GM12801 (cell line): ENCODE measurements around the gene CACNA2D4.

Experiments used
- TF ChIP-seq, protein P1 (sequence below): IDR thresholded peaks from one replicate; pipeline ENCODE4 v1.5.1; 2011; ENCODE audit warnings: control low read depth; ENCODE audit not compliant: insufficient read length; ENCODE audit errors: extremely low read depth

The CACNA2D4 gene

DNA sequence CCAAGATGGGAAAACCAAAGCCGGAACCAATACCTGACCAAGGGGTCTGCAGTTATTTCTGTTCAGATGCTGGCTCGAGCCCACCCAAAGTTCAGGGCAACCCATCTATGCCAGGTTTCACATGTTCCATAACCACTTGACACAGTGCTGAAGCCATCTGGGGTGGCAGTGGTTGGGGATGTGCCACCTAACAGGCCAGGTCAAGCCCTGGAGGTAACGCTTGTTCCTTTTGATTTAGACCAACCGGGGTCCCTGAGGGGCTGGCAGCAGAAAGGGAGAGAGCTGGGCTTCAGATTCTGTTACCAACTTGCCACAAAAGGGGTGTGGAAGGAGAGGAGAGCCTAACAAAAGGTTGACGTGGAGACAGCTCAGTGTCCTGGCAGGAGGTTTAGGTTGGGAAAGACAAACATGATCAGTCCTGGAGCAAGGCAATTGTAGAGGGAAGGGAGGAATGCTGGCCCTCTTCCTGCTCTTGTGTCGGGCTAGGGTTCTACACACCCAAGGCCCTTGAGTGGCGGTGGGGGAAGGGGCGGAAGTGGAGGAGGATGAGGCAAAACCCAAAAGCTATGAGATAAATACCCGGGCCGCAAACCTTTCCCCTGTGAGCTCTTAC is 31.9 kb downstream of the CACNA2D4 start:
- TF ChIP-seq, protein P1, sequence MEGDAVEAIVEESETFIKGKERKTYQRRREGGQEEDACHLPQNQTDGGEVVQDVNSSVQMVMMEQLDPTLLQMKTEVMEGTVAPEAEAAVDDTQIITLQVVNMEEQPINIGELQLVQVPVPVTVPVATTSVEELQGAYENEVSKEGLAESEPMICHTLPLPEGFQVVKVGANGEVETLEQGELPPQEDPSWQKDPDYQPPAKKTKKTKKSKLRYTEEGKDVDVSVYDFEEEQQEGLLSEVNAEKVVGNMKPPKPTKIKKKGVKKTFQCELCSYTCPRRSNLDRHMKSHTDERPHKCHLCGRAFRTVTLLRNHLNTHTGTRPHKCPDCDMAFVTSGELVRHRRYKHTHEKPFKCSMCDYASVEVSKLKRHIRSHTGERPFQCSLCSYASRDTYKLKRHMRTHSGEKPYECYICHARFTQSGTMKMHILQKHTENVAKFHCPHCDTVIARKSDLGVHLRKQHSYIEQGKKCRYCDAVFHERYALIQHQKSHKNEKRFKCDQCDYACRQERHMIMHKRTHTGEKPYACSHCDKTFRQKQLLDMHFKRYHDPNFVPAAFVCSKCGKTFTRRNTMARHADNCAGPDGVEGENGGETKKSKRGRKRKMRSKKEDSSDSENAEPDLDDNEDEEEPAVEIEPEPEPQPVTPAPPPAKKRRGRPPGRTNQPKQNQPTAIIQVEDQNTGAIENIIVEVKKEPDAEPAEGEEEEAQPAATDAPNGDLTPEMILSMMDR = no peak

DNA sequence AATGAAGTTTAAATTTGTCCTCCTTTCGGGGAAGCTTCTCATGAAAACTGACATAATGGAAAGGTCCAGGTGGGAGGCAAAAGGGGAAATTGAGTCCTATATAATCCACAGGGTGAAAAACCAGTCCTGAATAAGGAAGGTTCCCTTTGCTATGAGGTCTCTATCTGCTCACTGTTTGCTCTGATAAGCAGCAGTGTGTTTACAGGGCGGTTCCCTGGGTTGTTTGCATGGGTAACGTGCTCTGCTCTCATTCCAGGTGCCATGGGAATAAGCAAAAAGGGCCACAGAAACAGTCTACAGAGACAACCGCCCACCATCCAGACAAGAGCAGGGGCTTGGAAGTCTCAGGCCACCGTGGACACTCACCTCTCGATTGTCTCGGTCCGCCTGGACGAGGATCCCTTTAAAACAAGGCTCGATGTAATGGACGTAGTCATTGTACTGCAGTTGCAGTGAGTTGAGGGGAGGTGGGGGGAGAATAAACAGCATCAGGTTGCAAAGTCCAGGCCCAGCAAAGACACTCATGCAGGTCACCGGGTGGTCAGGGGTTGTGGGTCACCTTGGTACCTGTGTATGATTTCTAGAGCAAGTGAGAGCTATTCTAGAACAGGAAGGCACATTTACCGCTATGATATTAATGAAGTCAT is 32.7 kb downstream of the CACNA2D4 start:
- TF ChIP-seq, protein P1 = no peak

DNA sequence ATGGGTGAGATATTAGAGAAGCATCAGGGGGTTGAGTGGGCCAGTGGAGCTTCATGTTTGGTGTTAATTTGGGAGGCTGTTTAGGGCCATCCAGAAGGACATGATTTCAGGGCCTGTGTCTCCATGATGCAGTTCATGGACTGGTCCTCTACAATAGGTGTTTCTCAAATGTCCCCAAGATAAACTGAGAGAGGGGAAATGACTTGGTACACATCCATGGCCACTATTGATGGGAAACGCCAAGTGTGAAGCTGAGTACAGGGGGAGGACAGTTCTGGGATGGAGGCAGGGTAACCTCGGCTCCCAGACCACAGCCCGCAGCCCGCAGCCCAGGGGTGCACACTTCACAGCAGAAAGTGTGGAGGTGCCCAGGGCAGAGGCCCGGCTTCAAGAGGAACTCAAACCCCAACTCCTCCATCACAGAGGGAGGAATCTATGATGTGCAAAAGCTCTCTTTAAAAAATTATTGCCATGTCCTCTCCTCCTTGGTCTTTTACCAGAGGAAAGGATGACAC is 33.3 kb downstream of the CACNA2D4 start:
- TF ChIP-seq, protein P1 = no peak

DNA sequence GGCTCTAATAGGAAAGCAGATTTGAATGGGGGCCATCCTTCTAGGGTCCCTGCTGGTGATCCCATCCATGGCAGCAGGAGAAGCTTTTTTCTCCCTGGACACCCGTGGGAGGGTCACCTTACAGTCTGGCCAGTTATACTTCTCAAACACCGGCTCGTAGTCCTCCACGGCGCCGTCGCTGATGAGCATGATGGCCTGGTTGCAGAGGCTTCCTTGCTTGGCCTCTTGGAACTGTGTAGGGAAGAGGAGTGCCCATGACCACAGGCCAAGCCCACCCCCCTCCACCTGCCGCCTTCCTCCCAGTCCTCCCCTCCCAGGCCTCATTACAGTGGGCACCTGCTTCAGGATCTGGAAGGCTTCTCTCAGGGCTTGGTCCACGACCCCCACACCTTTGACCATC is 33.8 kb downstream of the CACNA2D4 start:
- TF ChIP-seq, protein P1 = no peak

DNA sequence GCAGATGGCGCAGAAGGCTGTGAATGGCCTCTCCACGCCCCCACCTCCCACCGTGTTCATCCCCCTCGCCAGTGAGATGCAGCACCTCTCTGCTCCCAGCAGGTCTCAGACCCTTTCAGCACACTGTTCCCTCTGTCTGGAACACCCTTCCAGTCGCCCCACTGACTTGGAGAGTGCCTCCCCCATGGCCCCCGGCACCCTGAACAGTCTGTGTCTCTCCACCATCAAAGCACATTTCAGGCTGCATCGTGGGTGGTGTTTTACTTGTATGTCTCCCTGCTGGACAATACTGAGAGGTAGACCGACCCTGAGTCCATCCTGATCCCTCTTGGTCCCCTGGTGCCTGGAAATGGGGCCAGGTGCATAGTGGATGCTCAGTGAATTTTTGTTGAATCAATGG is 34.9 kb downstream of the CACNA2D4 start:
- TF ChIP-seq, protein P1 = no peak

DNA sequence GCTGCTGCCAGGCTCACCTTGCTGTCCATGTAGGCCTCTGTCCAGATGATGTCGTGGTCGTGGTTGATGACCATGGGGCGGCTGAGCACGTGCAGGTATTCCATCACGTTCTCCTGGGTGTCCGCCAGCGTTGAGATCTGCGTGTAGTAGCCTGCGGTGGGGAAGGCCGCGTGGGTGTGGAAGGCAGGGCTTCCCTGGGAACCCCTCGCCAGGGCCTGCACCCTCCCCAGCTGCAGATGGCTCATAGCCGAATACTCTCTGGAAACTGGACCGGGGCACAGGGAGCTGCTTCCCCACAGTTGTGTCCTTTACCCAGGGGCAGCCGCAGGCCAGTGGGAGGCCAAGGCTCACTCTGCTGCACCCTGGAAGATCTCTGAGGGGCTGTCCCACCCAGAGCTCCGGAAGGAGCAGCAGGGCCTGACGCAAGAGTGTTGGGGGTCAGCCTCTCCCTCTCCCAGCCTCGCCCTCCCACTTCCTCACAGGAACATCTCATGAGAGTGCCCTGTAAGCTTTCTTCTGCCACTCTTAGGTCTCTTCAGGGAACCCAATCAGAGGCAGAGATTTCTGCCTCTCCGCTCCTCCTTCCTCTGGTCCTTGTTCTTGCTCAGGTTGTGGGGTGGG is 35.5 kb downstream of the CACNA2D4 start:
- TF ChIP-seq, protein P1 = no peak

DNA sequence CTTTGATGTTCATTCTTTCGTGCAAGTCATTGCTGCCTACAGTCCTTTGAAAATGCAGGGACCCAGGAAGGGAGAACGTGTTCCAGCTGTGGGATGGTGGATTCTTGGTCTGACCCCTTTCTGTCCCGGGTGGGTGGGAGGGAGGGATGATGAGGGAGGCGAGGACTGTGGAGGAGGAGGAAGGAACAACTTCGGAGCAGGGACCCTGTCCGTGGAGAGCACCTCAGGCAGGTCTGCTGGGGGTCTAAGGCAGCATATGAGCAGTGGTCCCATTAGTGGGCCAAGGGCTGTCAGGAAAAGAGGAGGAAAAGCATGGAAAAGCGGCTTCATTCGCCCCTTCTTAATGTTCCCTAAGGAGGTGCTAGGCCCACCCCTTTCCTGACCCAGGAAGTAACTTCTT is 36.0 kb downstream of the CACNA2D4 start:
- TF ChIP-seq, protein P1 = no peak
